ENCODE measurements around the gene CD209.
A peak's percentile ranks its signal among the peaks of the same experiment; 100 is the strongest.
"Not testable (repeated sequence)": the region's sequence is repeated elsewhere in the genome, so short reads cannot be mapped to it uniquely, and the experiment has no call there.

The CD209 gene

GRCh38 chr19:7746903-7747884 lies at the start of gene CD209:
CD209 (minus strand) TSS chr19:7747534; CDS start chr19:7747511, 23 bp downstream.
- DNase-seq = no peak

GRCh38 chr19:7795555-7796161 lies 48.3 kb upstream of the CD209 start:
- peak in 2 of 3 experiments; percentile 49 to 92 for DNase-seq

- DNase-seq = no peak
These were observed 46.2 kb upstream of the CD209 start for GRCh38 chr19:7793493-7793892.

- DNase-seq = not testable (repeated sequence)
These were observed 45.4 kb upstream of the CD209 start for GRCh38 chr19:7792701-7793100.

- no peak for DNase-seq
These were observed 44.9 kb upstream of the CD209 start for GRCh38 chr19:7792281-7792680.

- DNase-seq = no peak
These were observed 43.1 kb upstream of the CD209 start for GRCh38 chr19:7790416-7790815.

GRCh38 chr19:7789447-7789846 lies 42.1 kb upstream of the CD209 start:
- peak in 2 of 3 experiments; percentile 27 to 64 for DNase-seq

GRCh38 chr19:7788933-7789323 lies 41.6 kb upstream of the CD209 start:
- no peak for DNase-seq

GRCh38 chr19:7788178-7788932 lies 41.0 kb upstream of the CD209 start:
- DNase-seq = no peak

- no peak for DNase-seq
These were observed 40.4 kb upstream of the CD209 start for GRCh38 chr19:7787602-7788177.

- no peak for DNase-seq
These were observed 39.8 kb upstream of the CD209 start for GRCh38 chr19:7787141-7787540.

- DNase-seq = no peak
These were observed 37.5 kb upstream of the CD209 start for GRCh38 chr19:7784856-7785255.

GRCh38 chr19:7783991-7784423 lies 36.7 kb upstream of the CD209 start:
- DNase-seq = no peak

GRCh38 chr19:7781157-7781556 lies 33.8 kb upstream of the CD209 start:
- DNase-seq = no peak

- no peak for DNase-seq
These were observed 32.5 kb upstream of the CD209 start for GRCh38 chr19:7779631-7780486.

- DNase-seq = no peak
These were observed 30.7 kb upstream of the CD209 start for GRCh38 chr19:7778081-7778480.

- DNase-seq = no peak
These were observed 28.4 kb upstream of the CD209 start for GRCh38 chr19:7775761-7776160.

- DNase-seq = no peak
These were observed 26.5 kb upstream of the CD209 start for GRCh38 chr19:7773841-7774240.

GRCh38 chr19:7772752-7773291 lies 25.5 kb upstream of the CD209 start:
- no peak for DNase-seq

- no peak for DNase-seq
These were observed 23.7 kb upstream of the CD209 start for GRCh38 chr19:7771072-7771471.

GRCh38 chr19:7769171-7769570 lies 21.8 kb upstream of the CD209 start:
- no peak for DNase-seq

GRCh38 chr19:7767487-7767886 lies 20.2 kb upstream of the CD209 start:
- DNase-seq = no peak

Measured in NCI-H1417 (cell line).